H1 (cell line): ENCODE data around the gene OAS3. TPM values are rescaled to one million over a fixed set of nuclear protein-coding genes. Genes with fewer than 3 reads are reported as not detected.

ENCODE experiments used
- CTCF ChIA-PET: fragments of 300-600 bp; sonication (Branson Sonifier 250); formaldehyde crosslinking; loops from one replicate; lab custom pipeline; 2021; ENCODE audit not compliant: partially characterized antibody; lab: Charles Lee
- POLR2A ChIA-PET: fragments of 300-600 bp; sonication (Branson Sonifier 250); formaldehyde crosslinking; loops from one replicate; lab custom pipeline; 2021; ENCODE audit warnings: inconsistent platforms; ENCODE audit not compliant: partially characterized antibody; lab: Charles Lee
- DNase-seq, 2 experiments: peaks; one replicate each; pipeline versions ENCODE4 v3.0.0 to v3.0.0-alpha.2; 2010 to 2022; ENCODE audit warnings: low spot score in 2 of 2, low read depth in 1 of 2, mixed read lengths in 1 of 2
- FAIRE-seq: peaks from 2 replicates; lab custom pipeline; 2011; peaks lifted over from hg19 to GRCh38; lab: Jason Lieb, UNC
- H2AFZ ChIP-seq: 2 replicates; pipeline ENCODE4 v1.8.1; 2012; ENCODE audit warnings: low read length, inconsistent platforms
- H2AK5ac ChIP-seq: 2 replicates; pipeline ENCODE4 v1.6.1; 2013; ENCODE audit warnings: low read depth, low read length
- H2BK120ac ChIP-seq: replicated peaks from 2 replicates; pipeline ENCODE3; 2013; ENCODE audit warnings: low read depth, low read length, inconsistent platforms
- H2BK12ac ChIP-seq: 2 replicates; pipeline ENCODE4 v1.6.1; 2013; ENCODE audit warnings: low read depth, low read length
- H2BK15ac ChIP-seq: 2 replicates; pipeline ENCODE4 v1.6.1; 2013; ENCODE audit warnings: low read length
- H2BK20ac ChIP-seq: 2 replicates; pipeline ENCODE4 v1.6.1; 2013; ENCODE audit warnings: low read length
- H2BK5ac ChIP-seq: 2 replicates; pipeline ENCODE4 v1.6.1; 2013; ENCODE audit warnings: low read depth, low read length
- H3K14ac ChIP-seq: 2 replicates; pipeline ENCODE4 v1.6.1; 2013; ENCODE audit warnings: inconsistent platforms; ENCODE audit not compliant: insufficient read length
- H3K18ac ChIP-seq: 2 replicates; pipeline ENCODE4 v1.6.1; 2013; ENCODE audit warnings: low read length; ENCODE audit errors: extremely low read depth
- H3K23ac ChIP-seq: 2 replicates; pipeline ENCODE4 v1.6.1; 2013; ENCODE audit warnings: inconsistent platforms; ENCODE audit not compliant: insufficient read length
- H3K23me2 ChIP-seq: 2 replicates; pipeline ENCODE4 v1.6.1; 2013; ENCODE audit warnings: low read depth, low read length
- H3K27ac ChIP-seq: 2 replicates; pipeline ENCODE4 v1.6.1; 2011; ENCODE audit warnings: low read depth, low read length, inconsistent platforms
- H3K27me3 ChIP-seq, 4 experiments: replicated peaks in 1 of 4; 1 replicate in 1 of 4; 2 replicates in 3 of 4; pipeline versions ENCODE4 v1.6.1 to v1.8.1; 2011 to 2013; ENCODE audit warnings: low read length in 3 of 4, mild to moderate bottlenecking in 3 of 4, inconsistent platforms in 2 of 4, mixed read lengths in 2 of 4, moderate library complexity in 1 of 4; ENCODE audit not compliant: control insufficient read depth in 3 of 4, insufficient read depth in 3 of 4; ENCODE audit errors: extremely low read depth in 1 of 4
- H3K36me3 ChIP-seq, 4 experiments: 2 replicates each; pipeline versions ENCODE4 v1.6.1 to v1.8.1; 2011 to 2013; ENCODE audit warnings: mild to moderate bottlenecking in 4 of 4, low read length in 3 of 4, moderate library complexity in 2 of 4, control low read depth in 1 of 4, inconsistent platforms in 1 of 4; ENCODE audit not compliant: insufficient read depth in 4 of 4, control insufficient read depth in 2 of 4
- H3K4ac ChIP-seq: replicated peaks from 2 replicates; pipeline ENCODE3; 2013; ENCODE audit warnings: low read length, low read depth, mixed read lengths, inconsistent platforms; ENCODE audit not compliant: insufficient read length
- H3K4me1 ChIP-seq, 4 experiments: replicated peaks in 1 of 4; 1 replicate in 1 of 4; 2 replicates in 3 of 4; pipeline versions ENCODE4 v1.6.1 to v1.8.1; 2011 to 2013; ENCODE audit warnings: low read length in 3 of 4, inconsistent platforms in 2 of 4, mixed read lengths in 1 of 4; ENCODE audit not compliant: insufficient read depth in 4 of 4, control insufficient read depth in 3 of 4
- H3K4me2 ChIP-seq, 2 experiments: 2 replicates each; pipeline versions ENCODE4 v1.6.1 to v1.8.1; 2011 to 2013; ENCODE audit warnings: low read depth in 2 of 2, low read length in 2 of 2, control low read depth in 1 of 2, inconsistent platforms in 1 of 2, mild to moderate bottlenecking in 1 of 2; ENCODE audit not compliant: insufficient read depth in 1 of 2
- H3K4me3 ChIP-seq, 4 experiments: fragments of 200-600, 300-600 bp in 1 of 4; sonication (generic), shearing (Covaris generic), sonication (Bioruptor Twin) in 1 of 4; 2 replicates each; pipeline versions ENCODE4 v1.5.1 to v1.8.1; 2011 to 2016; ENCODE audit warnings: low read length in 4 of 4, low read depth in 3 of 4, control low read depth in 2 of 4, inconsistent platforms in 2 of 4, mild to moderate bottlenecking in 2 of 4, mixed read lengths in 1 of 4, moderate library complexity in 1 of 4; ENCODE audit not compliant: insufficient read depth in 2 of 4; ENCODE audit errors: extremely low read depth in 1 of 4
- H3K56ac ChIP-seq: replicated peaks from 2 replicates; pipeline ENCODE3; 2013; ENCODE audit warnings: low read depth, mild to moderate bottlenecking, mixed read lengths, low read length, inconsistent platforms; ENCODE audit not compliant: insufficient read length
- H3K79me1 ChIP-seq: 2 replicates; pipeline ENCODE4 v1.6.1; 2013; ENCODE audit warnings: low read depth, low read length, control low read depth
- H3K79me2 ChIP-seq, 2 experiments: 2 replicates each; pipeline versions ENCODE4 v1.6.1 to v1.8.1; 2012 to 2013; ENCODE audit warnings: low read length in 2 of 2, mild to moderate bottlenecking in 2 of 2, inconsistent platforms in 1 of 2; ENCODE audit not compliant: insufficient read depth in 2 of 2, control insufficient read depth in 1 of 2
- H3K9ac ChIP-seq, 4 experiments: replicated peaks in 1 of 4; 1 replicate in 1 of 4; 2 replicates in 3 of 4; pipeline versions ENCODE4 v1.6.1 to v1.8.1; 2011 to 2013; ENCODE audit warnings: low read depth in 3 of 4, low read length in 3 of 4, control low read depth in 2 of 4, mild to moderate bottlenecking in 2 of 4, moderate library complexity in 2 of 4, inconsistent platforms in 1 of 4; ENCODE audit errors: extremely low read depth in 1 of 4
- H3K9me3 ChIP-seq, 2 experiments: 2 replicates each; pipeline versions ENCODE4 v1.6.1 to v1.8.1; 2012 to 2013; ENCODE audit warnings: mild to moderate bottlenecking in 2 of 2, moderate library complexity in 2 of 2, control low read depth in 1 of 2, inconsistent platforms in 1 of 2, low read depth in 1 of 2, low read length in 1 of 2, mixed read lengths in 1 of 2; ENCODE audit not compliant: insufficient read depth in 2 of 2
- H4K20me1 ChIP-seq, 2 experiments: replicated peaks in 1 of 2; 2 replicates each; pipeline versions ENCODE3 to v1.8.1; 2011 to 2013; ENCODE audit warnings: inconsistent platforms in 2 of 2, low read length in 2 of 2, mild to moderate bottlenecking in 1 of 2; ENCODE audit not compliant: insufficient read depth in 2 of 2, control insufficient read depth in 1 of 2
- H4K5ac ChIP-seq: 2 replicates; pipeline ENCODE4 v1.6.1; 2013; ENCODE audit warnings: low read length, low read depth, mixed read lengths, inconsistent platforms; ENCODE audit not compliant: insufficient read length
- H4K8ac ChIP-seq: 2 replicates; pipeline ENCODE4 v1.8.0; 2013; ENCODE audit warnings: mild to moderate bottlenecking, moderate library complexity, low read length, inconsistent platforms; ENCODE audit not compliant: insufficient read depth; ENCODE audit errors: extremely low read depth
- H4K91ac ChIP-seq: replicated peaks from 2 replicates; pipeline ENCODE3; 2013; ENCODE audit warnings: low read length, mixed read lengths, inconsistent platforms; ENCODE audit not compliant: insufficient read length
- CBX5 ChIP-seq: fragments of 300-800, 300-1000 bp; sonication (generic); IDR thresholded peaks from 2 replicates; pipeline ENCODE4 v1.7.1; 2016; ENCODE audit warnings: antibody characterized with exemption, low read length, low read depth
- EGR1 ChIP-seq: IDR thresholded peaks from 2 replicates; pipeline ENCODE4 v1.6.1; 2011; ENCODE audit warnings: low read depth, low read length, borderline replicate concordance
- RAD21 ChIP-seq, 2 experiments: IDR thresholded peaks in 1 of 2; conservative IDR thresholded peaks in 1 of 2; 2 replicates each; pipeline ENCODE4 v1.6.1; 2011; ENCODE audit warnings: low read depth in 2 of 2, low read length in 2 of 2, improper control_type of control experiment in 1 of 2, inconsistent platforms in 1 of 2, mild to moderate bottlenecking in 1 of 2, moderate library complexity in 1 of 2
- SIRT6 ChIP-seq: IDR thresholded peaks from one replicate; pipeline ENCODE4 v1.7.1; 2012; ENCODE audit warnings: low read length, inconsistent platforms
- SP2 ChIP-seq: IDR thresholded peaks from 2 replicates; pipeline ENCODE4 v1.6.1; 2012; ENCODE audit warnings: mild to moderate bottlenecking, low read length, inconsistent platforms
- WGBS, 2 experiments: shearing (Covaris generic) in 1 of 2; methylation state at CpG; one replicate each; pipeline versions ENCODE4 v1.1.6 to v1.1.7; 2013 to 2015; ENCODE audit warnings: low lambda C conversion rate in 2 of 2, mixed read lengths in 2 of 2, inconsistent platforms in 1 of 2, low coverage in 1 of 2, missing lambda C conversion rate in 1 of 2; ENCODE audit not compliant: insufficient replicate concordance in 2 of 2, insufficient coverage in 1 of 2, insufficient read length in 1 of 2; ENCODE audit errors: extremely low coverage in 1 of 2, missing lambda C conversion rate in 1 of 2; 5-methylcytosine and 5-hydroxymethylcytosine counted together
- polyA plus RNA-seq, 7 experiments: library from polyadenylated mRNA; depleted of rRNA in 3 of 7; stranded (reverse) in 5 of 7; unstranded in 2 of 7; fragments of >200 nt in 5 of 7; fragments of 200-250 nt in 2 of 7; gene quantifications; 1 replicate in 5 of 7; 2 replicates in 1 of 7; 4 replicates in 1 of 7; pipeline versions ENCODE4 v1.2.1 to v1.2.3, GENCODE V29; 2011 to 2013; ENCODE audit warnings: missing spikeins in 2 of 7, mixed read lengths in 2 of 7
- total RNA-seq: library from RNA; stranded (reverse); fragmentation: NEBNext Ultra II Directional; extraction: Animal tissue kit (Norgen Biotek cat#: 25700); gene quantifications from 2 replicates; pipeline ENCODE4 v1.2.1, GENCODE V29; 2021

The OAS3 gene
- total and polyA plus RNA-seq, 2 of the 8 experiments (the other 6 are each of a cell fraction or from before 2014, with no cell fraction given) = 0.73 to 3.7 TPM

DNA sequence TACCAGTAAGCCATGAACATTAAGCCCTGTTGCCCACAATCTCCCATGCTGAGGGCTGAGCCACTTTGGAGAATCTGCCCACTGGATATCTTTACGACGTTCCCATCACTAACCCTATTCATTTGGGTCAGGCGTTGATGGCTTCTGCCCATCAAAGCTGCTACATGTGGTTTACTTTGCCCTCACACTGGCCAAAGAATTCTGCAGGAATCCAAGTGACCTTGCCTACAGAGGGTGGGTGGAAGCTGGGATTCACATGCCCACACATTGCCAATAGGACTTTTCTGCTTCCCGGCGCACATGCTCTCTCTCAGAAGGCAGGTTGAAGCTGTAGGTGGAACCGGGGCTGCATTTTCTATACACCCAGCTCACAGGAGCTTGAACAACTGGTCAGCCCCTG lies 68.4 kb downstream of the OAS3 start:
- DNase-seq (no peak), FAIRE-seq (no peak)
- Histone ChIP-seq H2BK120ac (no peak overlapping the region), H4K5ac (no peak overlapping the region), H2BK12ac (no peak overlapping the region), H3K18ac (no peak overlapping the region), H3K9ac (no peak overlapping the region), H2BK15ac (no peak overlapping the region), H3K4me3 (no peak overlapping the region), H3K27ac (no peak overlapping the region), H3K56ac (no peak overlapping the region), H3K79me2 (no peaks in the 10 kb centered on the region), H3K79me1 (no peaks in the 10 kb centered on the region), H3K4me1 (no peaks in the 10 kb centered on the region), H4K8ac (no peak overlapping the region), H3K14ac (no peak overlapping the region), H2BK5ac (no peak overlapping the region), H3K36me3 (no peaks in the 10 kb centered on the region), H3K4me2 (no peak overlapping the region), H2BK20ac (no peak overlapping the region), H3K23me2 (no peaks in the 10 kb centered on the region), H4K20me1 (no peaks in the 10 kb centered on the region), H3K4ac (no peak overlapping the region), H3K23ac (no peak overlapping the region), H2AFZ (no peak overlapping the region), H3K27me3 (peaks cover 0 to 7% (median 0%) of the 10 kb centered on the region in 4 experiments; a peak in 1 of 7 replicates), H2AK5ac (no peak overlapping the region), H4K91ac (no peak overlapping the region), H3K9me3 (peaks cover 6 to 8% of the 10 kb centered on the region in 2 experiments; a peak in 3 of 4 replicates)
- POLR2A ChIA-PET = interaction anchor here (0.8 kb wide), 1 partner anchor 8 kb away, joined by 3 read pairs; no protein-coding TSS in a partner anchor
- no peak for TF ChIP-seq CBX5
- TF ChIP-seq EGR1 = no peak
- TF ChIP-seq SP2 = no peak
- no peak for TF ChIP-seq RAD21 (IDR thresholded peaks at IDR 0.05 in 1 of 2, conservative IDR thresholded peaks at IDR 0.05 in 1 of 2; ENCODE audit: low read depth in 2 of 2, low read length in 2 of 2)
- no peak for TF ChIP-seq SIRT6
- WGBS, 2 experiments = 93% methylated on average over 6 of the region's 6 CpGs; no CpG with 5 or more reads in 1 of the 2 experiments
- CTCF ChIA-PET = interaction anchor here (0.7 to 13.9 kb wide), 13 partner anchors 14 to 145 kb away, joined by 3 to 202 read pairs (median 7); partner anchors contain the start of gene RASAL1
